Activated naive CD4-positive, alpha-beta T cell treated with anti-CD3 and anti-CD28 coated beads, Interleukin-2, amount 50 U/mL, for 16 hours (primary cell): Measurements from ENCODE around the gene S1PR4.
"Not testable (repeated sequence)": the region's sequence is repeated elsewhere in the genome, so short reads cannot be mapped to it uniquely, and the experiment has no call there.

Experiments
- DNase-seq: peaks from one replicate; pipeline ENCODE4 v3.0.0-alpha.2; 2020

S1PR4 gene

DNA sequence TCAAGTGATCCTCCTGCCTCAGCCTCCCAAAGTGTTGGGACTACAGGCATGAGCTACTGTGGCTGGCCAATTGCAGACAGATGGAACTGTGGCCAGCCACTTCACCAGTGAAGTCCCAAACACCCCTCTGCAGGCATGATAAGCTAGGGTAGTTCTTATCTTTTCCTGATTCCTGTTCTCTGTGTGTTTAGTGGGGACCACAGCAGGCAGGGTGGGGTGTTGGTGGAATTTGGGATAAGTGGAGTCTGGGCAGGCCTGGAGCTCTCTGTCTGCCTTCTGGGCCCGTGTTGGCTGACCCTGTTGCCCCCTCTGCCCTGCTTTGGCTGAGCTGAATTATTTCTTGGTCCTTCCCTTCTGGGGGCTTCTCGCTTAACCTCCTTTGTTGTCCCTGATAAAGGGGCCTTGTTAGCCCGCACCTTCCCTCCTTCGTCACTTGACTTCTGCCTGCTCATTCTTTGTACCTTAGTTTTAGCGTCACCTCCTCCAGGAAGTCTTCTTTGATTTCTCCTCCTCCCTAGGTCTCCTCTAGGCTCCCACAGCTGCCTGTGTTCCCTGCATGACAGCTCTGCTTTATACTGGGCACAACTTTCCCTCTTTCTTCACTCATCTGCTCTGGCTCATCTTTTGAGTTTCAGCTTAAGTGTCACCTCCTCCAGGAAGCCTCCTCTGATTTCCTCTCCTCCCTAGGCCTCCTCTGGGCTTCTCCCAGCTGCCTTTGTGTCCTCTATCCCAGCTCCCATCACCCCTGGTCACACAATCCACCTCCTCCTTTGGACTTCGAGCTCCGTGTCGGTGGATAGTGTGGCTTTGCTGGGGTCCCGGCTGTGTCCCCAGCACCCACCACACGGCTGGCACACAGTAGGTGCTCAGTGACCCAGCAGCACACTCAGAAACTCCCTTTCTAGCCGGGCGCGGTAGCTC, 5.4 kb downstream of the S1PR4 start:
- no peak for DNase-seq

DNA sequence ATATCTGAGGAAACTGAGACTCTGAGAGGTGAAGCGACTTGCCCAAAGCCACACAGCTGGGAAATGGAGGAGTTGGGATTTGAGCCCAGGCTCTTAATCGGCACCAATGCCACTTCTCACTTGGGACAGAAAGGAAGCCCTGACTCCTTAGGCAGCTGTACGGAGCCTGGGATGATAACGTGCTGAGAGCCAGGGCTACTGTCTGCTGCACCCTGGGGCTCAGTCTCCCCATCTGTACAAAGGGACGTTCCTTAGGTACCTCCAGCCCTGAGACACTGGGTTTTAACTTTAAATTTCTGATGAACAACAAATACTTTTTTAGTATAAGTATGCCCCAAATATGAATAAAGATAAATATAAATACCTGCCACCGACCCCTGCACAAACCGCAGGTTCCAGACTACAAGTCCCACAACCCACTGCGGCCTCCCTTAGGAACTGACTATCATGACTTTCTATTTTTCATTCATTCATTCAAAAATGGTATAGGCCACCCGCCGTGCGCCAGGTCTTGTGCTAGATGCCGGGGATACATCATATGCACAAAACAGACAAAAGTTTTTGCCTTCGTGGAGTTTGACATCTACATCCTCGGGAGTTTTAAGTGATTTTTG, 6.4 kb downstream of the S1PR4 start:
- DNase-seq, result peak; percentile 73

DNA sequence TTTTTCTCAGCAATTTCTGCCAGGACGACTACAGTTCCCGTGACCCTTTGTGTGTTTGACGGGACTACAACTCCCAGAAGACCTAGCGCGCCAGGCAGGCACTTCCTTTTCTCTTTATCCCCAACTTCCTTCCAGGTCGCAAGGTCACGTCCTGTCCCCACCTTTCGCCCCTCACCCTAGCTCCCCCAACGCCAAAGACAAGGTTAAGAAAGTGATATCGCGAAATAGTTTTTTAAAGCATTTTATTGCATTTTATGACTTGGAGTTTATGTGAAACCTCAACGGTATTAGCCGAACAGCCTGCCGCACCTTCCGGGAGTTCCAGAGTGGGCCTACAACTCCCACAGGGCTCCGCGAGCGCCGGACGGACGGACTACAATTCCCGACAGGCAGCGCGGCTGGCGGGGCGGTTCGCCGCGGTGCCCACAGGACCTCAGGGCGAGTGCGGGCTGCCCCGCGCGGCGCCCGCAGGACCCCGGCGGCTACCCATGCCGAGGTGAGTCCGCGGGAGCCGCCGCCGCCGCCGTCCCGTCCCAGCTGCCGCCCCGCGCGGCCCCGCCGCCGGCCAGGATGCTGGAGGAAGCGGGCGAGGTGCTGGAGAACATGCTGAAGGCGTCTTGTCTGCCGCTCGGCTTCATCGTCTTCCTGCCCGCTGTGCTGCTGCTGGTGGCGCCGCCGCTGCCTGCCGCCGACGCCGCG, 7.0 kb downstream of the S1PR4 start, which contains the start of gene NCLN:
Gene NCLN, plus strand, starts transcription at position 470 of the 699 bp plus-strand sequence. Its CDS starts 101 bp downstream, at position 571.
- peak; percentile 95 for DNase-seq

DNA sequence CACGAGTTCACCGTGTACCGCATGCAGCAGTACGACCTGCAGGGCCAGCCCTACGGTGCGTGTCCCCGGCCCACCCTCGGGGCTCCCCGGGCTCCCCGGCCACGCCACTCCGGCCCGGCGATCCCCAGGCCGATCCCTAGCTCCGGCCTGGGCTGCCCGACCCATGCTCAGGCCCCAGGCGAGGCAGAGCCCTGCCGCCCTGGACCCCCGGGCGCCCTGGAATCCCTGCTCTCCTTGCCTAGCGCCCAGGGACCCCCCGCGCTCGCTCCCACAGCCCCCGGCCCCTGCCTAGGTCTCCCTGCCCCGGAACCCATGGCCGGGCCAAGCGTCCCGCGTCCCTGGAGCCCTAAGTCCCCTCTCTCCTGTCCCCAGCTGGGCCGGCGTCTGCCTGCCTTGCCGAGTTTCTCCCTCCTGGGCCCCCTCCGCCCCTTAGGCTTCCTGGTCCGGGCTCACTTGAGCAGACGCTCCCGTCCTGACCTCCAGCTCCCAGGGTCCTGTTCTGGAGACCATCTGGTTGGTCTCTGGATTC, 7.7 kb downstream of the S1PR4 start:
- DNase-seq, result no peak

DNA sequence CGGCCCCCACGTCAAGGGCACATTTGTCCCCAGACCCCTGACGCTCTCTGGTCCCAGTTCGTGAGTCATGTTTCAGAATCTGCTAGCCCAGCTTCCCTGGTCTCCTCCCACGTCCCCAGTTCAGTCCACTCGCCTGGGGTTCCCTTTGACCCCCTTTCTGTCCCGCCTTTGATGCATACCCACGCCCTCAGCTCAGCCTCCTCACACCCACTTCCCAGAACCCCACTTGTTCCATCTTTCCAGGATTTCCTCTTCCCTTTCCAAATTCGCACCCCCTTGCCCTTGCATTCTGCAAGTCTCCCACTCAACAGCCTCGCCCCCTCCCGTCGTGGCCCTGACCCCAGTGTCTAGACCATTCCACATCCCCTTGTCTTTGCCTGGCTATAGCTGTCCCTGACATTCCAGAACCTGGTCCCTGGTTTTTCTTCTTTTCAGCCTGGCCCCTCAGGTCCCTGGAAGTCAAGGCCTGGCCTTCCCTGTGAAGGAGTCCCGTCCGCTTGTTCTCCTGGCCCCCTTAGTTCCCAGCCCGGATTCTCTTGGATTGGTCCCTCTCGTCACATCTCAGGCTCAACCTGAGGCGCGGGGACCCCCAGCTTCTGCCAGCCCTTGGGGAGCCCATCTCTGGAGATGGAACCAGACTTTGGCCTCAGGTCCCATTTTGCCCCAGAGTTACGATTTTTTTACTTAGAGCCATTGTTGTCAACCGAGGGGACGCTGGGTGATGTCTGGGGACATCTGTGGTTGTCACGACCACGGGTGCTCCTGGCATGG, 8.5 kb downstream of the S1PR4 start:
- DNase-seq, result no peak

DNA sequence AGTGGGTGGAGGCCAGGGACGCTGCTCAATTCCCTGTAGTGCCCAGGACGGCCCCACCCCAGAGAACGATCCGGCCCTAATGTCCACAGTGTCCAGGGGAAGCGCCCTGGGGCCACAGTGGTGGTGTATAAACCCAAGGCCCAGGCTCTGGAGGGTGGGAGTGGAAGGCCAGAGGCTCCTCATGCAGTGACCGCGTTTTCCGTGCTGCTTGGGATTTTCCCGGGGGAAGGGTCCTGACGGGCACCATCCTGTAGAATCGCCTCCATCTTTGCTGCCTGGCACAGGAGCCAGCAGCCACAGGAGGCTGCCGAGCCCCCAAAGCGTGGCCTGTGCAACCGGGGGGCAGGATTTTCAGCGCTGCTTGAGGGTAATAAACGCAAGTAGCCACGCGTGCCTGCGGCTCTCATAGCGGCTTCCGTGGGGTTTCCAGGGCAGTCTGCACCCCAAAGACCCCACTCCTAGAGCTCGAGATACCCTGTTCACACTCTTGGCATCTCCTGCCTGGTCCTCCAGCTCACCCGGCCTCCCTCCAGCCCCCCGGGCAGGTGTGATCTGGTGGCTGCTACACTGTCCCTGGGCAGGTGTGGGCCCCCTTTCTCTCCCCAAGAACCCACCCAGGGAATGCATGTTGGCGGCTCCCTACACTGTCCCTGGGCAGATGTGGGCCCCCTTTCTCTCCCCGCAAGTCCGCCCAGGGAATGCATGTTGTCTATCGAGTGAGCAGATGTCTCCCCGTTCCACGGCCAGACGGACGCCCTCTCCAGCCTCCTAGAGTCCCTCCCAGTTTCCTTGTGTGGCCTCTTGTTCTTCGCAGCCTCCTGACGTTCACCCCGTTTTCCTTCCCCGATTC, 9.3 kb downstream of the S1PR4 start:
- DNase-seq, result no peak

DNA sequence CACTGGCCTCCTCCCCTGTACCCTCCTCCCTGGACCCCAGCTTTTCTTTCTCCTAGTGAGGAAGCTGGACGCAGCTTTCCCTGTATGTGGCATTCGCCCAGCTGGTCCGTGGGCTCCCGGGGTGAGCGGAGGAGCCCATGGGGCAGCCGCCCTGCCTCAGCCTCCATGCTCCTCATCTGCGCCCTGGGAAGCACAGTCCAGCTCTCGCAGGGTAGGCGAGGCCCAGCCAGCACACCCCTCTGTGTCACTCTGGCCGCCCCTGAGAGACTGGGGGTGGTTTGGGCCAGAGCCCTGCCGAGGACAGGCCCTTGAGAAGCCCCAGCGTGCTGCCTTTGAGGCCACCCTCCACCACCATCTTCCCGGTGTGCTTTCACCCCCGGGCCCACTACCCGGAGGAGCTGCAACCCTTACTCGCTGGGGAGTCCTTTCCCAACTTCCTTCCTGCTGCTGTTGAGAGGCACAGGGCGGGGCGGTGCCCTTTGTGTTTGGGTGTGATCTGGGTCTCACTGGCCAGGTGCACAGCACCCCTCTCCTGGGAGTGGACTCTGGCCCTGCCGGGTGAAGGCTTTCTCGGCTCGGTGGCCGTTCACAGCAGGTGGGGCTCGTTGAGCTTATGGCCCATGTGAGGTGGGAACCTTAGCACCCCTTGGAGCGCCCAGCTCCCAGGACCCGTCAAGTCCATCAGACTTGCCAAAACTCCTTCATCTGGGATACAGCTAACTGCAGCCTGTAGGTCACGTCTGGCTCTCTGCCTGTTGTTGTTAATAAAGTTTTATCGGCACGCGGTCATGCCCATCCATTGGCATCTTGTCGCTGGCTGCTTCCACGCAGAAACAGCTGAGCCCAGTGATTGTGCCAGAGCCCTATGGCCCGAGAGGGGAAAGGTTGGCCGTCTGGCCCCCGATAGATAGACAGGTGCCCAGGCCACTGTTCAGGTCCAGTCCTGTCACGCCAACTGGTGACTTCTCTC, 10.3 kb downstream of the S1PR4 start:
- no peak for DNase-seq

DNA sequence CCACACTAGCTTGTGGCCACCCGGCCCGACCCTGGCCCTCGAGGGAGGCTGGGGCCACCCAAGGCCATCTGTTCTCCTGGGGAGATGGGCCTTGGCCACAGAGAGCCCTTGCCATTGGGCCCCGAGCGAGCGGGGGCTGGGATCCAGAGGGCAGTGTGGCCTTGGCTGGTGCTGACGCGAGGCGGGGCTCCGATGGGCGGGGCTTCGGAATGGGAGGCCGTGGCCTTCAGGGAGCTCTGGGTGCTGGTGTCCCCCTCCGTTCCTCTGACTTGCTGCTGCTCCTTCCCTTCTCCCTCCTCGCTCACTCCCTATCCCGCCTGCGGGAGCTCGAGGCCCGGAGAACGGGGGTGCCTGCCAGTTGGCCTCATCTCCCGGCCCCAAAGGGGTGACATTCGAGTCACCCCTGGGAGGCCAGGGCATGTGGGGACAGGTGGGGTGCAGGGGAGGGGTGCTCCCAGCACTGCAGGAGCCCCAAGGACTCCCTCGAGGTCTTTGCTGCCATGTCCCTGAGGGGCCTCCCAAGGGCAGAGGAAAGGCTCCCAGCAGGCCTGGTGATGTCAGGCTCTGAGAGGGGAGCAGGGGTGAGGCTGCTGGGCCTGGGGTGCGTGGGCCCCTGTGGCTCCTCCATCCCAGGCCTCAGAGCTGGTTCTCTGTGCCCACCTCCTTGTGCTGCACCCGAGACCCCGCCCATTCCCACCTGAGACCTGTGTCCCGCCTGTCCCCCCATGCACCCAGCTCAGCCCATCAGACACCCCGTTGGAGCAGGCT, 11.3 kb downstream of the S1PR4 start:
- DNase-seq, result no peak

DNA sequence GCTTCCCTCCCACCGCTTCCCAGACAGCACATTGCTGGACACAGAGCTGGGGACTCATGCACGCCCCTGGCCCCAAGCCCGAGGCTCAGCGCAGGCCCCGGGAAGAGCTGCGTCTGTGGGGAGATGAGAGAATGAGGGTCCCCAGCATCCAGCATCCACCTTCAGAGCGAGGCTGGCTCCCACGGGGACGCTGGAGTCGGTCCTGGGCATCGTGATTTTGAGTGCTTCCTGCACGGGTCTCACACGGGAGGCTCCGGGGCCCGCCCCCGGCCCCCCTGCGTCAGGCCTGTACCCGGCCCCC, 11.9 kb downstream of the S1PR4 start:
- DNase-seq, result no peak

DNA sequence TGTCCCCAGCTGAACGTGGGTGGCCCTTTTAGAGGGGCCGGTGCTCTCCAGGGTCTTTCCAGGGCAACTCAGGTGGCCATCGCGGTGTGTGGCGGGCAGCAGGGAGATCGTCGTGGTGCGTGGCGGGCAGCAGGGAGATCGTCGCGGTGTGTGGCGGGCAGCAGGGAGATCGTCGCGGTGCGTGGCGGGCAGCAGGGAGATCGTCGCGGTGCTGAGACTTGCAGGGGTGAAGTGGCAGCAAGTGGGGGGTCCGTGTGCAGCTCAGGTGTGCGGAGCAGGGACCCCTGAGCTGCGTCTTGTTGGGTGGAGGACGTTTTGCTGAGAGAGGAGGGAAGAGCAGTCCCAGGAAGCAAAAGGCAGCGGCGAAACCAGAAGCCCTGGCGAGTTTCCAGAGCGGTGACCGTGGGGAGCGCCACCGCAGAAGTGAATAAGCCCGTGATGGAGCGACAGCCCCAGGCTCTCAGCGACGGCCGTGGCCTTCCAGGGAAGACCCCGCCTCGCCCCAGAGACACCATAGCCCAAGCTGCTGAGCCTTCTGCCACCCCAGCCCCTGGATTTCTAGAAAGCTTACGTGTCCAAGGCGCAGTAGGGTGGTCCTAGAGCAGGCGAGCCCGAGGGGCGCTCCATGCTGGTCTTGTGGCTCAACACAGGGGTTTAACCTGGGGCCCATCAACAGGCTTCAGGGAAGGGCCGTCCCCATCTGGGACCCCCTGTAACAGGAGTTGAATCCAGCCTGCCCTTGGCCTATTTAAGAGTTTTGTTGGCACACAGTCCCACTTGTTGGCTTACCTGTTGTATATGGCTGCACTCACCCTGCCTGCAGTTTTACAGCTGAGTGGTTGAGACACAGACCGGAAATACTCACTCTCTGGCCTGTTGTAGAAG, 12.6 kb downstream of the S1PR4 start:
- no peak for DNase-seq

DNA sequence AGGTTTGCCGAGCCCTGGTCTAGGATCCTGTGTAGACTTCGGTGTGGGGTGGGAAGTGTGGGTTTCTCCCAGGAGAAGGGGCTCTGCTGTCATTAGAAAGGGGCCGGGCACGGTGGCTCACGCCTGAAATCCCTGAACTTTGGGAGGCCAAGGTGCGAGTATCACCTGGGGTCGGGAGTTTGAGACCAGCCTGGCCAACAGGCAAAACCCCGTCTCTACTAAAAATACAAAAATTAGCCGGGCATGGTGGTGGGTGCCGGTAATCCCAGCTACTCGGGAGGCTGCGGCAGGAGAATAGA, 13.2 kb downstream of the S1PR4 start:
- not testable (repeated sequence) for DNase-seq

DNA sequence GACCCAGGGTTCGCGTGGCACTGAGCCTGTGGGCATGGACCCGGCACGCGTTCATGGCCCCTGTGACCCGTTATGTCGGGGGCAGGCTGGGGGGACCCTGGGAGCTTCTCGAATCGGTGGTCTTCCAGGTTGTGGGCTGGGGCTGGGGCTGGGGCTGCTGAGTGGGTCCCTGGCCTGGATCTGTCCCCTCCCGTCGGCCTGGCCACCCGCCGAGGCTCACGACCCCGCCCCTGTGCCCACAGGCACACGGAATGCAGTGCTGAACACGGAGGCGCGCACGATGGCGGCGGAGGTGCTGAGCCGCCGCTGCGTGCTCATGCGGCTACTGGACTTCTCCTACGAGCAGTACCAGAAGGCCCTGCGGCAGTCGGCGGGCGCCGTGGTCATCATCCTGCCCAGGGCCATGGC, 13.7 kb downstream of the S1PR4 start:
- DNase-seq, result no peak

DNA sequence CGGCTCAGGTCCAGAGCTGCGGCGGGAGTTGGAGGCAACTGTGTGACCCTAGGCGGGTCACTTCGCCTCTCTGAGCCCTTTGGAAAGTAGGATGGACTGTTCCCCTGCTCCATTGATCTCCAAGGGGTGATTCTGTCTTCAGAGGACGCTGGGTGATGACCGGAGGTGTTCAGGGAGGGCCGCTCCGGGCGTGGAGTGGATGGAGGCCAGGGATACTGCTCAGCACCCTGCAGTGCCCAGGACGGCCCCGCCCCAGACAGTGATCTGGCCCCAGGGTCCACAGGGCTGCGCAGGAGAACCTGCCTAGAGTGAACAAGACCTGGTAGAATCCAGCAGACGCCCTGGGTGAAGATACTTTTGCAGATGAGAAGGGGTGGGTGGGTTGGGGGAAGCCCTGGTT, 14.1 kb downstream of the S1PR4 start:
- no peak for DNase-seq

DNA sequence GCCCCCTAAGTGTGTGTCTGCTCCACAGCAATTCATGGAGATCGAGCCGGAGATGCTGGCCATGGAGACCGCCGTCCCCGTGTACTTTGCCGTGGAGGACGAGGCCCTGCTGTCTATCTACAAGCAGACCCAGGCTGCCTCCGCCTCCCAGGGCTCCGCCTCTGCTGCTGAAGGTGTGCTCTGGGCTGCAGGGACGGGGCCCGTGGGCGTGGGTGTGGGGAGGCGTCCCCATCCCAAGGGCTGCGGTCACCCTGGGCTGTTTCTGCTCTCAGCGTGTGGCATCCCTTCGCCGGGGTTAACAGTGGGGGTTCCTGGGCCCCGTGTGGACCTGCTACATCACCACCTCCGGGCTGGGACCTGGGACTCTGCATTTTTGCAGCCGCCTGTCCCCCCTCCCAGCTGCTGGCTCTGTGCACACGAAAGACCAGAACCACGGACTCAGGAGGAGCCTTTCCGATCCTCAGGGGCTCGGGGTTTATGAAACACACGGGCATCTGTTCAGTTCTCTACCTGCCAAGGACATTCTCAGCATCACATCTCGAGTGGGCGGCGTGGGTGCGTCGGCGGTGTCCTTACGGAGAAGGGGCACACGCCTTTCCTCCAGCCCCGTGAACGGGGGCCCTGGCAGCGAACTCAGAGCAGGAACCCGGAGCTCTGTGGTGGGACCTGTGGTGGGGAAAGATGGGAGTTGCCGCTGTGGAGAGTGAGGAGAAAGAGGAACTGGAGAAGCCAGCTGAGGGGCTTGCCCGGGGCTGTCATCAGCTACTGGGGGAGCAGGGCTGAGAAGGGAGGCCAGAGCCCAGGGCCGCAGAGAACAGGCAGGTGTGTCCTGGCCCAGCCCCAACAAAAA, 14.9 kb downstream of the S1PR4 start:
- no peak for DNase-seq

DNA sequence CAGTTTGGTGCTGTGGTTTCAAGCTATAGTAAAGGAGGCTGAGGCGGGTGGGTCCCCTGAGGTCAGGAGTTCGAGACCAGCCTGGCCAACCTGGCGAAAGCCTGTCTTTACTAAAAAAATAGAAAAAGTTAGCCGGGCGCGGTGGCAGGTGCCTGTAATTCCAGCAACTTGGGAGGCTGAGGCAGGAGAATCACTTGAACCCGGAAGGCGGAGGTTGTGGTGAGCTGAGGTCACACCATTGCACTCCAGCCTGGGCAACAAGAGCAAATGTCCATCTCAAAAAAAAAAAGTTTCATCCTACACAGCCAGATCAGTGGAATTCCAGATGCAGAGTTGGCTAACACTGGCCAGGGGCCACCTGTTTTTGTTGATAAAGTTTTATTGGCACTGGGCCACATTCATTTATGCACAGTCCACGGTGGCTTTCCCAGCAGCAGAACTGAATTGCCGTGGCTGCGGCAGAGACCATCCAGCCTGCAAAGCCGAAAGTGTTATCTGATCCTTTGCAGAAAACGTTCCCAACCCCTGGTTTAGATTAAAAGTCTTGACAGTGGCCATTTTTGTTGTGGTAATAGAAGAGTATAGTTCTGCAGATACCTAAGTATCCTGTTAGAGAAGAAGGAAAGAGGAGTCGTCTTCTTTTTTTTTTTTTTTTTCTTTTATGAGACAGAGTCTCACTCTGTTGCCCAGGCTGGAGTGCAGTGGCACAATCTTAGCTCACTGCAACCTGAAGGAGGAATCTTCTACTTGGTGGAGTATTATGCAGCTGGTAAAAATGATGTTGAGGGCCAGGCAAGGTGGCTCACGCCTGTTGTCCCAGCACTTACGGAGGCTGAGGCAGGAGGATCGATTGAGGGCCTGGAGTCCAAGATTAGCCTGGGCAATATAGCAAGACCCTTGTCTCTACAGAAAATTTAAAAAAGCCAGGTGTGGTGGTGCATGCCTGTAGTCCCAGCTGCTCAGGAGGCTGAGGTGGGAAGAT, 15.8 kb downstream of the S1PR4 start:
- no peak for DNase-seq

DNA sequence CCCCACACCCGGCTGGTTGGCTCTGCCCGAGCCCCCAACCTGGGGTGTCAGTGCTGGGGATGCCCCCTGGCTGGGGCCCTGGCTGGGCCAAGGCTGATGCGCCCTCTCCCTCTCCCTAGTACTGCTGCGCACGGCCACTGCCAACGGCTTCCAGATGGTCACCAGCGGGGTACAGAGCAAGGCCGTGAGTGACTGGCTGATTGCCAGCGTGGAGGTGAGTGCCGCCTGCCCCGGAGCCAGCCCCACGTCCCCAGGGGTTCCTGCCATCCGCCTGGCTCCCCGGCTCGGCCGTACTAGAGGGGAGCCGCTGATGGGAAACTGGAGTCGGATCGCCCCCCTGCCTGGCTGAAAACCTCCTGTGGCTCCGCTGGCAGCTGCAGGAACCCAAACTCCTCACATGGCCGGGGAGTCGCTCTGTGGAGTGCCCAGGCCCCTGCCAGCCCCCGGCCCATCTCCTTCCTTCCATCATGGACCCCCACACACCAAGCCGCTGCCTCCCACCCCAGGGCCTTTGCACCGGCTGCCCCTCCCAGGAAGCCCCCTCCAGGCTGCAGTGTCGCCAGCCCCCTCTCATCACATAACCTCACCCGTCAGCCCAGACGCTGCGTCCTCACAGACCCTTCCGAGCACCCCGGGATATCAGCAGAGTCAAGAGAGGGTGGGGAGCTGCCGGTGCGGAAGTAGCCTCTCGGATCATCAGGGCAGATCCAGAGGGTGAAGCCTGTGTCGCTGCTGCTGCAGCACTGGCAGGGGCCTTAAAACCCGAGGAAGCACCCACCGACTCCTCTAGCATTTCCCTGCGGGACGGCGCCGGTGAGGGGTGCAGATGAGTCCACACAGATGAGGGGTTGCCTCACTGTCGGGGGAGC, 17.7 kb downstream of the S1PR4 start:
- DNase-seq, result no peak
